HG02642 (cell line): ENCODE measurements around the gene TMEM203.

Source experiments
- ATAC-seq: cut with Tn5 transposase; IDR thresholded peaks from one replicate; pipeline ENCODE4 v1.9.1; 2021; ENCODE audit warnings: mild to moderate bottlenecking; ENCODE audit not compliant: unreplicated experiment, poor library complexity

The TMEM203 gene

GRCh38 chr9:137198051-137198901, 7.2 kb downstream of the TMEM203 start:
- no peak for ATAC-seq

GRCh38 chr9:137195525-137196220, 9.8 kb downstream of the TMEM203 start:
- ATAC-seq: no peak

GRCh38 chr9:137194909-137195308, 10.5 kb downstream of the TMEM203 start:
- ATAC-seq: no peak

- ATAC-seq: no peak
Measured at GRCh38 chr9:137194388-137194787, 11.1 kb downstream of the TMEM203 start.

GRCh38 chr9:137193771-137194170, 11.7 kb downstream of the TMEM203 start:
- no peak for ATAC-seq

GRCh38 chr9:137192859-137193258, 12.6 kb downstream of the TMEM203 start:
- no peak for ATAC-seq

GRCh38 chr9:137192448-137192780, 13.0 kb downstream of the TMEM203 start:
- no peak for ATAC-seq

- ATAC-seq: no peak
Measured at GRCh38 chr9:137191691-137192447, 13.6 kb downstream of the TMEM203 start.

- no peak for ATAC-seq
Measured at GRCh38 chr9:137191245-137191644, 14.2 kb downstream of the TMEM203 start.

GRCh38 chr9:137190315-137190856, 15.1 kb downstream of the TMEM203 start:
- no peak for ATAC-seq

- no peak for ATAC-seq
Measured at GRCh38 chr9:137189297-137190295, 15.9 kb downstream of the TMEM203 start.

GRCh38 chr9:137188490-137189296, 16.8 kb downstream of the TMEM203 start, which contains the start of the genes ANAPC2 and SSNA1:
TSS of gene ANAPC2 (minus strand) at chr9:137188560. CDS start at chr9:137188532, 28 bp downstream.
TSS of gene SSNA1 (plus strand) at chr9:137188676. CDS start at chr9:137188727, 51 bp downstream.
- ATAC-seq: peak; percentile 80

GRCh38 chr9:137188086-137188489, 17.4 kb downstream of the TMEM203 start:
- no peak for ATAC-seq

- ATAC-seq: no peak
Measured at GRCh38 chr9:137187386-137187785, 18.1 kb downstream of the TMEM203 start.

- no peak for ATAC-seq
Measured at GRCh38 chr9:137186385-137186784, 19.1 kb downstream of the TMEM203 start.

- no peak for ATAC-seq
Measured at GRCh38 chr9:137185921-137186320, 19.5 kb downstream of the TMEM203 start.

GRCh38 chr9:137184881-137185660, 20.4 kb downstream of the TMEM203 start:
- no peak for ATAC-seq
